ENCODE results near the gene TMEM52.

TMEM52 gene

GRCh38 chr1:1925437-1926345 is 6.6 kb upstream of the TMEM52 start:
- Mint-ChIP-seq H3K36me3 (ENCODE audit: low read depth) (no peaks in the 10 kb centered on the region), H3K9me3 (no peaks in the 10 kb centered on the region), H3K4me1 (ENCODE audit: low read depth) (no peaks in the 10 kb centered on the region), H3K4me3 (no peak overlapping the region), H3K27ac (no peak overlapping the region), H3K27me3 (no peaks in the 10 kb centered on the region)
- no peak for DNase-seq

GRCh38 chr1:1924849-1925248 is 5.8 kb upstream of the TMEM52 start:
- no peak overlapping the region for H3K4me3 Mint-ChIP-seq
- H3K27ac Mint-ChIP-seq = no peak overlapping the region
- no peak for DNase-seq
- no peaks in the 10 kb centered on the region for H3K9me3 Mint-ChIP-seq
- H3K27me3 Mint-ChIP-seq = no peaks in the 10 kb centered on the region
- no peaks in the 10 kb centered on the region for H3K4me1 Mint-ChIP-seq (ENCODE audit: low read depth)
- no peaks in the 10 kb centered on the region for H3K36me3 Mint-ChIP-seq (ENCODE audit: low read depth)

- H3K27ac Mint-ChIP-seq = no peak overlapping the region
- H3K27me3 Mint-ChIP-seq = no peaks in the 10 kb centered on the region
- H3K9me3 Mint-ChIP-seq = no peaks in the 10 kb centered on the region
- H3K36me3 Mint-ChIP-seq (ENCODE audit: low read depth) = no peaks in the 10 kb centered on the region
- H3K4me3 Mint-ChIP-seq = no peak overlapping the region
- peaks cover 2% of the 10 kb centered on the region for H3K4me1 Mint-ChIP-seq (ENCODE audit: low read depth)
- DNase-seq = no peak
Measured at GRCh38 chr1:1924386-1924785, 5.3 kb upstream of the TMEM52 start.

- H3K36me3 Mint-ChIP-seq (ENCODE audit: low read depth) = no peaks in the 10 kb centered on the region
Measured at GRCh38 chr1:1922956-1923833, 4.1 kb upstream of the TMEM52 start.

GRCh38 chr1:1922702-1922955 is 3.5 kb upstream of the TMEM52 start:
- no peaks in the 10 kb centered on the region for H3K27me3 Mint-ChIP-seq
- H3K36me3 Mint-ChIP-seq (ENCODE audit: low read depth) = no peaks in the 10 kb centered on the region
- no peak overlapping the region for H3K27ac Mint-ChIP-seq
- H3K4me3 Mint-ChIP-seq = no peak overlapping the region
- H3K4me1 Mint-ChIP-seq (ENCODE audit: low read depth) = peaks cover 7% of the 10 kb centered on the region
- no peak for DNase-seq
- H3K9me3 Mint-ChIP-seq = no peaks in the 10 kb centered on the region

More at GRCh38 chr1:1922956-1923833, 4.1 kb upstream of the TMEM52 start:
- Mint-ChIP-seq H3K4me3 (no peak overlapping the region), H3K27ac (no peak overlapping the region), H3K9me3 (no peaks in the 10 kb centered on the region), H3K4me1 (ENCODE audit: low read depth) (peaks cover 5% of the 10 kb centered on the region), H3K27me3 (no peaks in the 10 kb centered on the region)
- no peak for DNase-seq

- H3K4me3 Mint-ChIP-seq = no peak overlapping the region
- peaks cover 7% of the 10 kb centered on the region for H3K4me1 Mint-ChIP-seq (ENCODE audit: low read depth)
- no peak for DNase-seq
- no peaks in the 10 kb centered on the region for H3K36me3 Mint-ChIP-seq (ENCODE audit: low read depth)
- H3K27me3 Mint-ChIP-seq = no peaks in the 10 kb centered on the region
- H3K9me3 Mint-ChIP-seq = no peaks in the 10 kb centered on the region
- no peak overlapping the region for H3K27ac Mint-ChIP-seq
Measured at GRCh38 chr1:1921901-1922701, 3.0 kb upstream of the TMEM52 start.

- Mint-ChIP-seq H3K4me1 (ENCODE audit: low read depth) (peaks cover 7% of the 10 kb centered on the region), H3K9me3 (no peaks in the 10 kb centered on the region), H3K27me3 (no peaks in the 10 kb centered on the region), H3K4me3 (no peak overlapping the region), H3K36me3 (ENCODE audit: low read depth) (no peaks in the 10 kb centered on the region), H3K27ac (no peak overlapping the region)
- no peak for DNase-seq
Measured at GRCh38 chr1:1921459-1921862, 2.4 kb upstream of the TMEM52 start.

GRCh38 chr1:1920608-1921458 is 1.8 kb upstream of the TMEM52 start:
- DNase-seq = no peak
- no peaks in the 10 kb centered on the region for H3K36me3 Mint-ChIP-seq (ENCODE audit: low read depth)
- no peak overlapping the region for H3K4me3 Mint-ChIP-seq
- peaks cover 7% of the 10 kb centered on the region for H3K4me1 Mint-ChIP-seq (ENCODE audit: low read depth)
- no peak overlapping the region for H3K27ac Mint-ChIP-seq
- H3K9me3 Mint-ChIP-seq = no peaks in the 10 kb centered on the region
- H3K27me3 Mint-ChIP-seq = no peaks in the 10 kb centered on the region

GRCh38 chr1:1920057-1920607 is 1.1 kb upstream of the TMEM52 start:
- no peak overlapping the region for H3K27ac Mint-ChIP-seq

GRCh38 chr1:1919304-1920056 is 401 bp upstream of the TMEM52 start:
- Mint-ChIP-seq H3K4me3 (peak overlapping the region; percentile 56), H3K4me1 (ENCODE audit: low read depth) (peaks cover 7% of the 10 kb centered on the region), H3K9me3 (no peaks in the 10 kb centered on the region), H3K36me3 (ENCODE audit: low read depth) (no peaks in the 10 kb centered on the region), H3K27me3 (no peaks in the 10 kb centered on the region), H3K27ac (peak overlapping the region; percentile 76)
- DNase-seq = peak; percentile 99

More at GRCh38 chr1:1920057-1920607, 1.1 kb upstream of the TMEM52 start:
- peaks cover 7% of the 10 kb centered on the region for H3K4me1 Mint-ChIP-seq (ENCODE audit: low read depth)
- H3K4me3 Mint-ChIP-seq = no peak overlapping the region
- H3K9me3 Mint-ChIP-seq = no peaks in the 10 kb centered on the region
- no peaks in the 10 kb centered on the region for H3K27me3 Mint-ChIP-seq
- no peak for DNase-seq
- H3K36me3 Mint-ChIP-seq (ENCODE audit: low read depth) = no peaks in the 10 kb centered on the region

- peaks cover 7% of the 10 kb centered on the region for H3K4me1 Mint-ChIP-seq (ENCODE audit: low read depth)
Measured at GRCh38 chr1:1917995-1918900, 831 bp downstream of the TMEM52 start.

GRCh38 chr1:1917304-1917976 is 1.6 kb downstream of the TMEM52 start:
- no peaks in the 10 kb centered on the region for H3K9me3 Mint-ChIP-seq
- H3K4me1 Mint-ChIP-seq (ENCODE audit: low read depth) = peaks cover 7% of the 10 kb centered on the region
- no peak overlapping the region for H3K4me3 Mint-ChIP-seq
- H3K36me3 Mint-ChIP-seq (ENCODE audit: low read depth) = no peaks in the 10 kb centered on the region
- H3K27ac Mint-ChIP-seq = no peak overlapping the region
- no peaks in the 10 kb centered on the region for H3K27me3 Mint-ChIP-seq
- no peak for DNase-seq

More at GRCh38 chr1:1917995-1918900, 831 bp downstream of the TMEM52 start:
- DNase-seq = no peak
- peak overlapping the region; percentile 41 for H3K4me3 Mint-ChIP-seq
- H3K27me3 Mint-ChIP-seq = no peaks in the 10 kb centered on the region
- H3K9me3 Mint-ChIP-seq = no peaks in the 10 kb centered on the region
- H3K36me3 Mint-ChIP-seq (ENCODE audit: low read depth) = no peaks in the 10 kb centered on the region
- no peak overlapping the region for H3K27ac Mint-ChIP-seq

All from activated T-cell treated with anti-CD3 and anti-CD28 coated beads, Interleukin-2, amount 50 U/mL, for 24 hours (primary cell).